Aorta (tissue), 5 donors: ENCODE results near the gene EEF1E1. TPM values are rescaled to one million over a fixed set of nuclear protein-coding genes. Genes with fewer than 3 reads are reported as not detected.

Experiments
- ATAC-seq: fragments of 200-7000 bp; cut with Tn5 transposase; one replicate; pipeline ENCODE4 v1.9.1; 2022; ENCODE audit warnings: moderate library complexity; ENCODE audit not compliant: low FRiP score
- DNase-seq, 2 donors: peaks; one replicate each; pipeline ENCODE4 v3.0.0-alpha.2; 2020
- H3K27ac ChIP-seq, 2 donors: one replicate each; pipeline ENCODE4 v1.5.1; 2013; ENCODE audit warnings: low read length in 2 of 2, mild to moderate bottlenecking in 2 of 2, moderate library complexity in 2 of 2, control low read depth in 1 of 2, inconsistent platforms in 1 of 2, low read depth in 1 of 2
- H3K27me3 ChIP-seq, 2 donors: one replicate each; pipeline ENCODE4 v1.6.1; 2013; ENCODE audit warnings: control low read depth in 1 of 2, low read length in 1 of 2, mild to moderate bottlenecking in 1 of 2, moderate library complexity in 1 of 2; ENCODE audit not compliant: insufficient read depth in 2 of 2, control insufficient read depth in 1 of 2
- H3K36me3 ChIP-seq, 2 donors: one replicate each; pipeline ENCODE4 v1.6.1; 2013; ENCODE audit warnings: control low read depth in 1 of 2, low read length in 1 of 2, mild to moderate bottlenecking in 1 of 2; ENCODE audit not compliant: insufficient read depth in 2 of 2, control insufficient read depth in 1 of 2
- H3K4me1 ChIP-seq, 2 donors: one replicate each; pipeline ENCODE4 v1.6.1; 2013; ENCODE audit warnings: low read length in 2 of 2, control low read depth in 1 of 2, mild to moderate bottlenecking in 1 of 2, moderate library complexity in 1 of 2; ENCODE audit not compliant: insufficient read depth in 2 of 2, control insufficient read depth in 1 of 2
- H3K4me3 ChIP-seq, 2 donors: one replicate each; pipeline ENCODE4 v1.5.1; 2013; ENCODE audit warnings: low read length in 2 of 2, control low read depth in 1 of 2, mild to moderate bottlenecking in 1 of 2
- H3K9me3 ChIP-seq: one replicate; pipeline ENCODE4 v1.6.1; 2013; ENCODE audit warnings: mild to moderate bottlenecking, low read length; ENCODE audit not compliant: control insufficient read depth
- WGBS, 2 donors: extraction: QIAGEN DNeasy Blood & Tissue Kit; methylation state at CpG; one replicate each; pipeline ENCODE4 v1.1.7; 2013; 5-methylcytosine and 5-hydroxymethylcytosine counted together
- intact Hi-C, 2 donors: fragments of 100-400 bp; cut with DNase I; formaldehyde crosslinking; loops; one replicate each; pipeline versions ENCODE4 v1.14.2 to v1.15.0; 2022
- polyA plus RNA-seq, 2 donors: library from polyadenylated mRNA; stranded (reverse); fragments of 200-250 nt; gene quantifications; one replicate each; pipeline ENCODE4 v1.2.3, GENCODE V29; 2013
- total RNA-seq, 2 donors: library from RNA; stranded (reverse); fragmentation: NEBNext Ultra II Directional; extraction: Animal tissue kit (Norgen Biotek cat#: 25700); gene quantifications; one replicate each; pipeline ENCODE4 v1.2.1, GENCODE V29; 2021
- donor health status: healthy with polysubstance abuse.
- donor health status: Bipolar disorder and iron deficiency.
- donor health status: DM: no; HTN: no; CAD: no.
- donor health status: DM: no; HTN: no; CAD: no.
- donor health status: DM: yes; HTN: yes; CAD: no.

EEF1E1 gene
- total and polyA plus RNA-seq, 4 donors = 17.1 to 39.3 (median 20.6) TPM

DNA sequence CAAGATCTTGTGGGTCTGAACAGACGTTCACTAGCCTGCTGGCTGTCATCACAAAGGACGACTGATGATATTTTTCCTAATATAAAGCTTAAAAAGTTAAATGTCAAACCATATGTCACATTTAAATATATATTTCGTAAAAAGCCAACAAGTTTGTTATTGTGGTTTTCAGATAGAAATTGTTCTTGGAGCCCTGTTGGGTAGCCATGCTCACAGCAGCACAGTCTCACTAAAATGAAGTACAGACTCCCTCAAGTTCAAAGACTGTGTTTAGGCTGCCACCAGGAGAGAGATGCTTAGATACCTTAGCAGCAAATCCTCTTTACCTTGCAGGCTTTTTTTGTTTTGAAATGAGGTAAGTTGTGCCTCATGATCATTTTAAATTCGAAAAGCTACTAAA is 17.8 kb downstream of the EEF1E1 start:
- DNase-seq = no peak
- no peak for ATAC-seq
- Histone ChIP-seq H3K4me1 (peaks cover 2 to 10% of the 10 kb centered on the region in 2 donors), H3K4me3 (no peak overlapping the region), H3K27me3 (no peaks in the 10 kb centered on the region), H3K36me3 (no peaks in the 10 kb centered on the region), H3K9me3 (no peaks in the 10 kb centered on the region), H3K27ac (peak overlapping the region; percentile 75 to 82)
- 27 to 63% methylated on average over 4 of the region's 4 CpGs for WGBS, 2 donors
- intact Hi-C loops = no loop called here

- intact Hi-C loops = no loop called here
- no peak overlapping the region for H3K4me3 ChIP-seq
- no peaks in the 10 kb centered on the region for H3K36me3 ChIP-seq
- 1 to 7% methylated on average over 11 of the region's 11 CpGs for WGBS, 2 donors
- H3K9me3 ChIP-seq = no peaks in the 10 kb centered on the region
- peak overlapping the region; percentile 83 to 95 for H3K27ac ChIP-seq
- peaks cover 2 to 10% of the 10 kb centered on the region in 2 donors for H3K4me1 ChIP-seq
- DNase-seq = peak in 1 of 2 donors; percentile 65
- peak; percentile 80 for ATAC-seq
- no peaks in the 10 kb centered on the region for H3K27me3 ChIP-seq
Observed at GRCh38 chr6:8082954-8083858, 19.1 kb downstream of the EEF1E1 start.

GRCh38 chr6:8082572-8082953 is 19.8 kb downstream of the EEF1E1 start:
- Histone ChIP-seq H3K9me3 (no peaks in the 10 kb centered on the region), H3K36me3 (no peaks in the 10 kb centered on the region), H3K4me3 (no peak overlapping the region), H3K27me3 (no peaks in the 10 kb centered on the region), H3K27ac (peak overlapping the region; percentile 44 to 89), H3K4me1 (peaks cover under 1 to 10% of the 10 kb centered on the region in 2 donors)
- 3 to 15% methylated on average over 1 of the region's 1 CpG for WGBS, 2 donors
- DNase-seq (no peak), ATAC-seq (no peak)
- intact Hi-C loops = no loop called here

DNA sequence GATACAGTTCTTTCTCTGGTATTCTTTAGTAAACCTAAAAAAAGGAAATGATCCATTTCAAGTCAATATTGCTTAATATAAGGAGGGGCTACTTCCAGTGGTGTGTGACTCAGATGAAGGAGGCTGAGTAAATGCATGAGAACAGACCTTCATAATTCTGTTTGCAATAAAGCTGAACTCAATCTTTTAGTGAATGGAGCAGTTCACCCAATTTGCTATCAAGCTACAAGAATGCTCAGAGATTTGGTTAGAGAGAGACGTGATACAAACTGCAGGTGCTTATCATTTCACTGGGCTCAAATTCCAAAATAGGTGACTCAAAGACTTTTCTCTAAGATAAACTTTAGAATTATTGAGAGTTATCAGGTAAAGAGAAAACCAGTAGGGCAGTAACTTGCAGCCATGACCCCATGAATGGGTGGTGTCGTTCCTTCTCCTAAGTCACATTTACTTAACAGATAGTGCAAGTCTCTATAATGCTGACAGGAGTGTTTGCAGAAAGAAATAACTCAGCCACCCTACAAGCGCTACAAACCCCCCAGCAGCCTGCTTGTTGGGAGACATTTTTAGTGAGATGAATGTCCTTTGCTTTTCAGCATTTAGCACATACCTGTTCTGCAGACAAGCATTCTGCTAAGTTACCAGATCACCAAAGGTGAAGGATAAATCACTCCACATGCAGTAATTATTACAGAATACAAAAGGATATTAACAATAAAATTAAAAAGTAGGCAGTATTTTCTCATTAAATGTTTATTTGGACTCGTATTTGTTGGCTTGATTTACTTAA is 21.8 kb downstream of the EEF1E1 start:
- Histone ChIP-seq H3K27me3 (no peaks in the 10 kb centered on the region), H3K4me1 (peaks cover 5 to 10% of the 10 kb centered on the region in 2 donors), H3K27ac (no peak overlapping the region), H3K4me3 (no peak overlapping the region), H3K9me3 (no peaks in the 10 kb centered on the region), H3K36me3 (no peaks in the 10 kb centered on the region)
- no peak for DNase-seq
- no peak for ATAC-seq
- WGBS, 2 donors = 68 to 90% methylated on average over 4 of the region's 4 CpGs
- intact Hi-C loops = no loop called here

DNA sequence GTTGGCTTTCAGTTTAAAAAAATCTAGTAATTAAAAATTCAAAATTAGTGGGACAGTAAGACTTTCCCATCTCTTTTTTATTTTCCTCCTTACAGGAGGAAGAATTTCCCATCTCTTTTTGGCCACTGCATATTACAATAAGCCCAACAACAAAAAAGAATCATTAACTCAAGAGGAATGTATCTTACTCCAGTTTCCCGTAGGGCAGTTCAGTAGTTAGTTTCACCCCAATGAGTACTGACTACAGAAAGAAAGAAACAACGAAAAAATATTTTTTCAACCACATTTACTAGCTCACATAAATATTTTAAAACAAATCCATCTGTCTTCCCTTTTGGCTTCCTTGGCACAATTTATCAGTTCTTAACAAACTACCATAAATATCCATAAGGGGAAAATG is 23.2 kb downstream of the EEF1E1 start:
- WGBS, 2 donors = 68 to 81% methylated on average over 2 of the region's 2 CpGs
- H3K36me3 ChIP-seq = no peaks in the 10 kb centered on the region
- no peak overlapping the region for H3K4me3 ChIP-seq
- DNase-seq (no peak), ATAC-seq (no peak)
- no peaks in the 10 kb centered on the region for H3K27me3 ChIP-seq
- H3K9me3 ChIP-seq = no peaks in the 10 kb centered on the region
- intact Hi-C loops = no loop called here
- no peak overlapping the region for H3K27ac ChIP-seq
- peaks cover 5 to 7% of the 10 kb centered on the region in 2 donors for H3K4me1 ChIP-seq

DNA sequence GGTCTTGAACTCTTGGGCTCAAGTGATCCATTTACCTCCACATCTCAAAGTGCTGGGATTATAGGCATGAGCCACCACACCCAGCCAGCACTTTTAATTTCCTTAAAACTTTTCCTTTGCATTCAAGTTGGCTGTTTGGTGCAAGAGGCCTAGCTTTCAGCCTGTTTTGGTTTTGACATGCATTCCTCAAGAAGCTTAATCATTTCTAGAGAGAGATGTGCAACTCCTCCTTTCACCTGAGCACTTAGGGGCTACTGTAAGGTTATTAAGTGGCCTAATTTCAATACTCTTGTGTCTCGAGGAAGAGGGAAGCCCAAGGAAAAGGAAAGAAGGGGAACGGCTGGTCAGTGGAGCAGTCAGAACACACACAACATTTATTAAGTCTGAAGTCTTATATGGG is 24.4 kb downstream of the EEF1E1 start:
- ATAC-seq = no peak
- H3K36me3 ChIP-seq = no peaks in the 10 kb centered on the region
- 96 to 97% methylated on average over 2 of the region's 2 CpGs for WGBS, 2 donors
- intact Hi-C loops = no loop called here
- peaks cover 6 to 11% of the 10 kb centered on the region in 2 donors for H3K4me1 ChIP-seq
- no peaks in the 10 kb centered on the region for H3K9me3 ChIP-seq
- no peak overlapping the region for H3K27ac ChIP-seq
- DNase-seq = no peak
- no peaks in the 10 kb centered on the region for H3K27me3 ChIP-seq
- no peak overlapping the region for H3K4me3 ChIP-seq

GRCh38 chr6:8075704-8076103 is 26.6 kb downstream of the EEF1E1 start:
- Histone ChIP-seq H3K36me3 (no peaks in the 10 kb centered on the region), H3K9me3 (no peaks in the 10 kb centered on the region), H3K27me3 (no peaks in the 10 kb centered on the region), H3K4me3 (no peak overlapping the region), H3K4me1 (peaks cover 6 to 10% of the 10 kb centered on the region in 2 donors), H3K27ac (no peak overlapping the region)
- no peak for ATAC-seq
- WGBS, 2 donors = 93 to 94% methylated on average over 3 of the region's 3 CpGs
- no peak for DNase-seq
- intact Hi-C loops = no loop called here

- 91 to 95% methylated on average over 4 of the region's 4 CpGs for WGBS, 2 donors
- intact Hi-C loops = no loop called here
- peak overlapping the region in 1 of 2 donors; percentile 94 for H3K27ac ChIP-seq
- DNase-seq = no peak
- H3K36me3 ChIP-seq = no peaks in the 10 kb centered on the region
- no peaks in the 10 kb centered on the region for H3K9me3 ChIP-seq
- no peak overlapping the region for H3K4me3 ChIP-seq
- ATAC-seq = no peak
- H3K27me3 ChIP-seq = no peaks in the 10 kb centered on the region
- peaks cover 6% of the 10 kb centered on the region in 2 donors for H3K4me1 ChIP-seq
Observed at GRCh38 chr6:8075185-8075584, 27.2 kb downstream of the EEF1E1 start.
